ENCODE measurements around the gene NOX3.

GRCh38 chr6:155352811-155353210, 102.8 kb downstream of the NOX3 start:
- TF ChIP-seq CTCF (IDR thresholded peaks at IDR 0.05 in 8 of 11, conservative IDR thresholded peaks at IDR 0.05 in 3 of 11) (no peak), POLR2A (IDR thresholded peaks at IDR 0.05) (no peak), POLR2AphosphoS5 (IDR thresholded peaks at IDR 0.05) (no peak)
